ENCODE measurements around the gene TENM4. TPM values are rescaled to one million over a fixed set of nuclear protein-coding genes. Genes with fewer than 3 reads are reported as not detected.
A peak's percentile ranks its signal among the peaks of the same experiment; 100 is the strongest.

Gene TENM4
- polyA plus RNA-seq, 1 of the 3 experiments (the other 2 are of a cell fraction), result 16.7 TPM

DNA sequence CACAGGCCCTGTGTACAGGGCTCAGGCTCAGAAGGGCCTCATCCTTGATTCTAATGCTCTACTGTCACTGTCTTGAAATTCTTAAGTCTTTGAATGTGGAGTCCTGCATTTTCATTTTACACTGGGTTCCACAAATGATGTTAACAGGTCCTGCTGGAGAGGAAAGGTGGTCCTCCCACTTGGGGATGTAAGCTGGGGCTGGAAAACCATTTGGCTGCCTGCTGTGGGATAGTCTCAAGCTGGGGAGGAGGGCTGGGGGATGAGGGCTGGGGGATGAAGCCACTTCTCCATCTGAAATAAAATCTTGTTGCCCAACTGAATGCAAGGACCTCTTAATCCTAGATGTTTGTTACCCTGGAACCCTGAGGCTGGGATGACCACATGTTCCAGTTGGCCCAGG, 423.0 kb downstream of the TENM4 start:
- Histone ChIP-seq H3K27ac (ENCODE audit: low read depth in 2 of 2, low read length in 1 of 2) (peak overlapping the region; percentile 87 to 99), H3K4me2 (peak overlapping the region; percentile 62), H3K27me3 (ENCODE audit: insufficient read depth) (no peaks in the 10 kb centered on the region), H3K9ac (peak overlapping the region; percentile 14; the same call in 1 of the 2 replicates), H3K4me1 (ENCODE audit: control insufficient read depth in 1 of 2, insufficient read depth in 2 of 2, low read depth in 1 of 2, low read length in 1 of 2) (peaks cover 35 to 68% of the 10 kb centered on the region in 2 experiments), H3K9me3 (no peaks in the 10 kb centered on the region), H3K79me2 (ENCODE audit: insufficient read depth) (no peaks in the 10 kb centered on the region), H3F3A (replicated peaks; ENCODE audit: insufficient read depth) (peaks cover 37% of the 10 kb centered on the region), H2AFZ (ENCODE audit: low read depth) (no peak overlapping the region), H3K9me2 (no peaks in the 10 kb centered on the region), H4K20me1 (ENCODE audit: insufficient read depth) (no peaks in the 10 kb centered on the region), H3K36me3 (replicated peaks in 1 of 2; ENCODE audit: control insufficient read depth in 1 of 2, insufficient read depth in 2 of 2, low read length in 1 of 2) (no peaks in the 10 kb centered on the region), H3K4me3 (ENCODE audit: low read depth in 2 of 2, low read length in 1 of 2) (no peak overlapping the region)
- DNase-seq, result no peak
- POLR2A ChIA-PET, result interaction anchor here (0.7 to 1.5 kb wide), 7 partner anchors 25 to 110 kb away, joined by 3 to 11 read pairs (median 3); no protein-coding TSS in a partner anchor
- CTCF ChIA-PET, result interaction anchor here (0.8 to 1.4 kb wide), 5 partner anchors 16 to 224 kb away, joined by 3 to 4 read pairs (median 3); no protein-coding TSS in a partner anchor
- TF ChIP-seq GABPA (IDR thresholded peaks at IDR 0.05; ENCODE audit: low read depth) (no peak), FOXJ3 (CRISPR knock-in tag; IDR thresholded peaks at IDR 0.05) (no peak), GATA2 (CRISPR knock-in tag; IDR thresholded peaks at IDR 0.05) (no peak), EP300 (IDR thresholded peaks at IDR 0.05; ENCODE audit: borderline replicate concordance in 1 of 2, low read depth in 1 of 2, low read length in 1 of 2) (no peak), CHD2 (IDR thresholded peaks at IDR 0.05; ENCODE audit: low read length, partially characterized antibody) (no peak), TAF1 (IDR thresholded peaks at IDR 0.05; ENCODE audit: borderline replicate concordance, low read depth, low read length) (no peak), FOSL2 (IDR thresholded peaks at IDR 0.05; ENCODE audit: borderline replicate concordance, low read depth) (no peak), NRF1 (IDR thresholded peaks at IDR 0.05; ENCODE audit: low read depth, low read length) (no peak), YY1 (IDR thresholded peaks at IDR 0.05; ENCODE audit: low read depth) (no peak), ELF1 (IDR thresholded peaks at IDR 0.05) (no peak), RCOR1 (IDR thresholded peaks at IDR 0.05; ENCODE audit: low read length) (no peak), MEF2A (IDR thresholded peaks at IDR 0.05; ENCODE audit: borderline replicate concordance, low read depth) (no peak), NFIC (IDR thresholded peaks at IDR 0.05; ENCODE audit: borderline replicate concordance) (no peak)
- TF ChIP-seq, protein P1, sequence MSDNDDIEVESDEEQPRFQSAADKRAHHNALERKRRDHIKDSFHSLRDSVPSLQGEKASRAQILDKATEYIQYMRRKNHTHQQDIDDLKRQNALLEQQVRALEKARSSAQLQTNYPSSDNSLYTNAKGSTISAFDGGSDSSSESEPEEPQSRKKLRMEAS (IDR thresholded peaks at IDR 0.05; ENCODE audit: low read depth), result no peak
- TF ChIP-seq, protein P2, sequence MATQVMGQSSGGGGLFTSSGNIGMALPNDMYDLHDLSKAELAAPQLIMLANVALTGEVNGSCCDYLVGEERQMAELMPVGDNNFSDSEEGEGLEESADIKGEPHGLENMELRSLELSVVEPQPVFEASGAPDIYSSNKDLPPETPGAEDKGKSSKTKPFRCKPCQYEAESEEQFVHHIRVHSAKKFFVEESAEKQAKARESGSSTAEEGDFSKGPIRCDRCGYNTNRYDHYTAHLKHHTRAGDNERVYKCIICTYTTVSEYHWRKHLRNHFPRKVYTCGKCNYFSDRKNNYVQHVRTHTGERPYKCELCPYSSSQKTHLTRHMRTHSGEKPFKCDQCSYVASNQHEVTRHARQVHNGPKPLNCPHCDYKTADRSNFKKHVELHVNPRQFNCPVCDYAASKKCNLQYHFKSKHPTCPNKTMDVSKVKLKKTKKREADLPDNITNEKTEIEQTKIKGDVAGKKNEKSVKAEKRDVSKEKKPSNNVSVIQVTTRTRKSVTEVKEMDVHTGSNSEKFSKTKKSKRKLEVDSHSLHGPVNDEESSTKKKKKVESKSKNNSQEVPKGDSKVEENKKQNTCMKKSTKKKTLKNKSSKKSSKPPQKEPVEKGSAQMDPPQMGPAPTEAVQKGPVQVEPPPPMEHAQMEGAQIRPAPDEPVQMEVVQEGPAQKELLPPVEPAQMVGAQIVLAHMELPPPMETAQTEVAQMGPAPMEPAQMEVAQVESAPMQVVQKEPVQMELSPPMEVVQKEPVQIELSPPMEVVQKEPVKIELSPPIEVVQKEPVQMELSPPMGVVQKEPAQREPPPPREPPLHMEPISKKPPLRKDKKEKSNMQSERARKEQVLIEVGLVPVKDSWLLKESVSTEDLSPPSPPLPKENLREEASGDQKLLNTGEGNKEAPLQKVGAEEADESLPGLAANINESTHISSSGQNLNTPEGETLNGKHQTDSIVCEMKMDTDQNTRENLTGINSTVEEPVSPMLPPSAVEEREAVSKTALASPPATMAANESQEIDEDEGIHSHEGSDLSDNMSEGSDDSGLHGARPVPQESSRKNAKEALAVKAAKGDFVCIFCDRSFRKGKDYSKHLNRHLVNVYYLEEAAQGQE (IDR thresholded peaks at IDR 0.05; ENCODE audit: low read depth, low read length), result no peak
- TF ChIP-seq, protein P3, sequence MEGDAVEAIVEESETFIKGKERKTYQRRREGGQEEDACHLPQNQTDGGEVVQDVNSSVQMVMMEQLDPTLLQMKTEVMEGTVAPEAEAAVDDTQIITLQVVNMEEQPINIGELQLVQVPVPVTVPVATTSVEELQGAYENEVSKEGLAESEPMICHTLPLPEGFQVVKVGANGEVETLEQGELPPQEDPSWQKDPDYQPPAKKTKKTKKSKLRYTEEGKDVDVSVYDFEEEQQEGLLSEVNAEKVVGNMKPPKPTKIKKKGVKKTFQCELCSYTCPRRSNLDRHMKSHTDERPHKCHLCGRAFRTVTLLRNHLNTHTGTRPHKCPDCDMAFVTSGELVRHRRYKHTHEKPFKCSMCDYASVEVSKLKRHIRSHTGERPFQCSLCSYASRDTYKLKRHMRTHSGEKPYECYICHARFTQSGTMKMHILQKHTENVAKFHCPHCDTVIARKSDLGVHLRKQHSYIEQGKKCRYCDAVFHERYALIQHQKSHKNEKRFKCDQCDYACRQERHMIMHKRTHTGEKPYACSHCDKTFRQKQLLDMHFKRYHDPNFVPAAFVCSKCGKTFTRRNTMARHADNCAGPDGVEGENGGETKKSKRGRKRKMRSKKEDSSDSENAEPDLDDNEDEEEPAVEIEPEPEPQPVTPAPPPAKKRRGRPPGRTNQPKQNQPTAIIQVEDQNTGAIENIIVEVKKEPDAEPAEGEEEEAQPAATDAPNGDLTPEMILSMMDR (IDR thresholded peaks at IDR 0.05), result no peak
- TF ChIP-seq, protein P4, sequence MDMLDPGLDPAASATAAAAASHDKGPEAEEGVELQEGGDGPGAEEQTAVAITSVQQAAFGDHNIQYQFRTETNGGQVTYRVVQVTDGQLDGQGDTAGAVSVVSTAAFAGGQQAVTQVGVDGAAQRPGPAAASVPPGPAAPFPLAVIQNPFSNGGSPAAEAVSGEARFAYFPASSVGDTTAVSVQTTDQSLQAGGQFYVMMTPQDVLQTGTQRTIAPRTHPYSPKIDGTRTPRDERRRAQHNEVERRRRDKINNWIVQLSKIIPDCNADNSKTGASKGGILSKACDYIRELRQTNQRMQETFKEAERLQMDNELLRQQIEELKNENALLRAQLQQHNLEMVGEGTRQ (IDR thresholded peaks at IDR 0.05; ENCODE audit: borderline replicate concordance, low read depth, low read length), result no peak

Data from SK-N-SH (cell line).